Measurements from ENCODE around the gene COL4A5. TPM values are rescaled to one million over a fixed set of nuclear protein-coding genes. Genes with fewer than 3 reads are reported as not detected.

COL4A5 gene
- total RNA-seq, 6 experiments from 2014 or later: 4.3 to 7.9 (median 6.2) TPM

DNA sequence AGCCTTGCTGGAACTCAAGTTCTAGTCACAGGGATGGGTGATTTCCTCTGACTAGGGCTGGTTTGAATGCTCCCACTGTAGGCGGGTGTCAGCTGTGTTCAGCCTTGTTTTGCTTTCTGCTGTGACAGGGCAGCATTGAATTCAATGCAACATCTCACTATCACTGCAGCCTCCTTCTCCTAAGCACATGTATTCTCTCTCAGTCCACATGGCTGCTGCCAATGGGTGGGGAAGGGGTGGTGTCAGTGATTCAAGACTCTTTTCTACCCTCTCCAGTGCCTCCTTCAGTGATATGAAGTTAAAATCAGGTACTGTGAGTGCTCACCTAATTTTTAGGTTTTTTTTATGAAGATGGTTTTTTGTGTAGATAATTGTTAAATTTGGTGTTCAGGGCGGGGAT lies 46.3 kb downstream of the COL4A5 start:
- no peak for DNase-seq
- Mint-ChIP-seq H3K27me3 (ENCODE audit: insufficient read depth) (peaks cover 1% of the 10 kb centered on the region; the same call in 1 of the 2 replicates), H3K9me3 (peaks cover 5% of the 10 kb centered on the region; the same call in 1 of the 2 replicates), H3K27ac (no peak overlapping the region), H3K4me3 (no peak overlapping the region), H3K36me3 (ENCODE audit: low read depth) (peaks cover 8% of the 10 kb centered on the region; the same call in 1 of the 2 replicates), H3K4me1 (ENCODE audit: low read depth) (no peaks in the 10 kb centered on the region)
- no peak for TF ChIP-seq CTCF (IDR thresholded peaks at IDR 0.05)

- H3K36me3 Mint-ChIP-seq (ENCODE audit: low read depth): no peaks in the 10 kb centered on the region
- no peaks in the 10 kb centered on the region for H3K27me3 Mint-ChIP-seq (ENCODE audit: insufficient read depth)
- no peak overlapping the region for H3K4me3 Mint-ChIP-seq
- no peaks in the 10 kb centered on the region for H3K4me1 Mint-ChIP-seq (ENCODE audit: low read depth)
- H3K9me3 Mint-ChIP-seq: no peaks in the 10 kb centered on the region
- no peak overlapping the region for H3K27ac Mint-ChIP-seq
- DNase-seq: no peak
- TF ChIP-seq CTCF (IDR thresholded peaks at IDR 0.05): no peak
These were observed 54.9 kb downstream of the COL4A5 start for GRCh38 chrX:108494406-108495090.

GRCh38 chrX:108511721-108512120 lies 72.1 kb downstream of the COL4A5 start:
- no peak for DNase-seq
- TF ChIP-seq CTCF (IDR thresholded peaks at IDR 0.05): no peak
- Mint-ChIP-seq H3K27ac (no peak overlapping the region), H3K4me3 (no peak overlapping the region), H3K4me1 (ENCODE audit: low read depth) (no peaks in the 10 kb centered on the region), H3K9me3 (peaks cover 4% of the 10 kb centered on the region; the same call in 1 of the 2 replicates), H3K36me3 (ENCODE audit: low read depth) (no peaks in the 10 kb centered on the region), H3K27me3 (ENCODE audit: insufficient read depth) (no peaks in the 10 kb centered on the region; the same call in none of the 2 replicates)

- Mint-ChIP-seq H3K4me1 (ENCODE audit: low read depth) (no peaks in the 10 kb centered on the region), H3K27ac (no peak overlapping the region), H3K4me3 (no peak overlapping the region), H3K27me3 (ENCODE audit: insufficient read depth) (no peaks in the 10 kb centered on the region; the same call in none of the 2 replicates), H3K9me3 (no peaks in the 10 kb centered on the region), H3K36me3 (ENCODE audit: low read depth) (no peaks in the 10 kb centered on the region)
- DNase-seq: peak; percentile 0
- TF ChIP-seq CTCF (IDR thresholded peaks at IDR 0.05): no peak
These were observed 76.5 kb downstream of the COL4A5 start for GRCh38 chrX:108516184-108516583.

- DNase-seq: no peak
- Mint-ChIP-seq H3K9me3 (no peaks in the 10 kb centered on the region; the same call in 1 of the 2 replicates), H3K36me3 (ENCODE audit: low read depth) (no peaks in the 10 kb centered on the region), H3K27me3 (ENCODE audit: insufficient read depth) (no peaks in the 10 kb centered on the region; the same call in 1 of the 2 replicates), H3K4me3 (no peak overlapping the region), H3K4me1 (ENCODE audit: low read depth) (no peaks in the 10 kb centered on the region), H3K27ac (no peak overlapping the region)
- TF ChIP-seq CTCF (IDR thresholded peaks at IDR 0.05): no peak
These were observed 88.1 kb downstream of the COL4A5 start for GRCh38 chrX:108527724-108528123.

Measured in HFFc6 (cell line).